HG03097 (cell line): ENCODE measurements around the gene ZBED4.

ENCODE experiments used
- ATAC-seq: cut with Tn5 transposase; IDR thresholded peaks from one replicate; pipeline ENCODE4 v1.9.1; 2021; ENCODE audit not compliant: unreplicated experiment, low FRiP score

Gene ZBED4

DNA sequence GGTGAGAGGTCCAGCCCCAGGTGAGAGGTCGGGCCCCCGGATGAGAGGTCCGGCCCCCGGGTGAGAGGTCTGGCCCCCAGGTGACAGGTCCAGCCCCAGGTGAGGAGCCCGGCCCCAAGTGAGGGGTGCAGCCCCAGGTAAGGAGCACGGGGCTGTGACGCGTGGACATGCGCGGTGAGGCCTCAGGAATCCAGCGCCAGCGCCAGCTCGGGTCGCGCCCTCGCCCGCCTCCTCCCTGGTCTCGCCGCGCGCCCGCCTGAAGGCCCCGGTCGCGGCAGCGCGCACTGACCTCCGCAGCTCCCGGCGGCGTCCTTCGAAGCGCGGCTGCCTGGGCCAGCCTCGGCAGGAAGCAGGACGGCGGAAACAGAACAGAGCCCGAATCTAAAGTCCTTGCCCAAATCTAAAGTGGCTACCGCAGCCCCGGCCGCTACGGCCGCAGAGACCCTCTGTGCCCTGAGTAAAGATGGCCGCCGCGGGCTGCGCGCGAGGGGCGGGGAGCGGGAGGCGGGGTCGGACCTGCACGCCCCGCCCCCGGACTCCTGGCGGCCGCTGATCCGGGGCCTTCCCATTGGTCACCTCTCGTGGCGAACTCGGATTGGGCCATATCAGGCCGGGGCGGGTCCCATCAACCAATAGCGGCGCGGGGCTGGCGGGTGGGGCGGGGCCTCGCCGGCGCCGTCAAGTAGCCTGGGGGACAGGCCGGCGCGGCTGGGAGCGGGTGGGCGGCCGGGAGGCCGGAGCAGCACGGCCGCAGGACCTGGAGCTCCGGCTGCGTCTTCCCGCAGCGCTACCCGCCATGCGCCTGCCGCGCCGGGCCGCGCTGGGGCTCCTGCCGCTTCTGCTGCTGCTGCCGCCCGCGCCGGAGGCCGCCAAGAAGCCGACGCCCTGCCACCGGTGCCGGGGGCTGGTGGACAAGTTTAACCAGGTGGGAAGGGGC, 64.6 kb downstream of the ZBED4 start, which contains the start of the genes ALG12 and CRELD2:
TSS of gene ALG12 (minus strand) at position 465 of the 937 bp plus-strand sequence. CDS start 4,673 bp downstream, outside the sequence.
TSS of gene CRELD2 (plus strand) at position 661 of the 937 bp plus-strand sequence. CDS start at position 797, 136 bp downstream.
- peak; percentile 82 for ATAC-seq

DNA sequence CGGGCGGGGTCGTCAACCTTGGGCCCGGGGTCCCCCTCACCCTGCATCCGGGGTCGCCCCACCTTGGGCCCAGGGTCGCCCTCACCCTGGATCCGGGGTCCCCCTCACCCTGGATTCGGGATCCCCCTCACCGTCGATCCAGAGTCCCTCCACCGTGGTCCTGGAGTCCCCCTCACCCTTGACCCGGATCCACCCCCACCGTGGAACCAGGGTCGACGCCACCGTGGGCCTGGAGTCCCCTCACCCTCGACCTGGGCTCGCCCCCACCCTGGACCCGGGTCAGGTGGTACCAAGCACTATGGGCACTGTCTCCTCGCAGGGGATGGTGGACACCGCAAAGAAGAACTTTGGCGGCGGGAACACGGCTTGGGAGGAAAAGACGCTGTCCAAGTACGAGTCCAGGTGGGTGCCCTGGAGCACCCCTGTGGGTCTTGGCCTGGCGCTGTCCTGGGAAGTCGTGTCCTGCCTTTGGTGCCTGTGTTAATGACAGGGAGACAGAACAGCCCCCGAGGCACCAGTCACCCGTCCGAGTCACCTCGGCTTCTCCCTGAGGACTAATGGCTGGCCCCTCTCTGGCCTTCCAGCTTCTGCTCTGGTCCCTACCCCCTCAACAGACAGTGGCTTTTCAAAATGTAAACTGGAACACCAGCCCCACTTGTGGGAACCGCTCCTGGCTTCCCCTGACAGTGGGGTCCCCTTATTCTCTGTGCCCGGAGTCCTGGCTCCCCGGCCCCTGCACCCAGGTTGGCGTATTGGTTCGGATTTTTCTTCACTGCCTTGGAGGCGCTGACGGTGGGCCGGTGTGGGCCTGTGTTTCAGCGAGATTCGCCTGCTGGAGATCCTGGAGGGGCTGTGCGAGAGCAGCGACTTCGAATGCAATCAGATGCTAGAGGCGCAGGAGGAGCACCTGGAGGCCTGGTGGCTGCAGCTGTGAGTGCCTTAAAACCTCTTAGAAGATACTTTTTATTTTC, 65.6 kb downstream of the ZBED4 start:
- no peak for ATAC-seq

GRCh38 chr22:49920859-49921258, 67.2 kb downstream of the ZBED4 start:
- ATAC-seq = no peak

DNA sequence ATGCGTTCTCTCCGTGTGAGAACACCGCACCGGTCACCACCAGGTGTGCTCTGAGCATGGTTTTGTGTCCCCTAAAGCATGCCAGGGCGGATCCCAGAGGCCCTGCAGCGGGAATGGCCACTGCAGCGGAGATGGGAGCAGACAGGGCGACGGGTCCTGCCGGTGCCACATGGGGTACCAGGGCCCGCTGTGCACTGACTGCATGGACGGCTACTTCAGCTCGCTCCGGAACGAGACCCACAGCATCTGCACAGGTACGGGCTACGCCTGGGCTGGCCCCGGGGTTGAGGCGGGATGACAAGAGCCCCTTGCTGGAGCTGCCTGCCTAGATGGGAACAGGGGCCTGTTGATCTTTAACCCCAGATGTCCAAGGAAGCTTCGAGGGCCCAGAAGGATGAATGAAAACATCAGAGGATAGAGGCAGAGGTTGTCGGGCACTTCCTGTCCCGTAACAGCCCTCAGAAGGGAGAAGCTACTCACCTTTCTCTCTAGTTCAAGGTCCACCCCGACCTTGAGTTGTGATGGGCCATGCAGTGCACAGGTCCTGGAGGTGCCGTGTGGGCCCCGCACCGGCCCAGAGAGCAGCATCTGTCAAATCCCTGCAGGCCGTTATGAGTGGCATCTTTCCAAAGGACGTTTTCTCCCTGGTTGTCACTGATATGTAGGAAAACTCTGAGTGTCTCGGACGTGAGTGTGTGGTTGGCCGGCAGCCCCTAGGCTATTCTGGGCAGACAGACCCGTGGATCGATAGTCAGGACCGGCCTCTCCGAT, 68.0 kb downstream of the ZBED4 start:
- no peak for ATAC-seq

- ATAC-seq = no peak
Observed at GRCh38 chr22:49922484-49922883, 68.8 kb downstream of the ZBED4 start.

- ATAC-seq = no peak
Observed at GRCh38 chr22:49922926-49923325, 69.3 kb downstream of the ZBED4 start.

DNA sequence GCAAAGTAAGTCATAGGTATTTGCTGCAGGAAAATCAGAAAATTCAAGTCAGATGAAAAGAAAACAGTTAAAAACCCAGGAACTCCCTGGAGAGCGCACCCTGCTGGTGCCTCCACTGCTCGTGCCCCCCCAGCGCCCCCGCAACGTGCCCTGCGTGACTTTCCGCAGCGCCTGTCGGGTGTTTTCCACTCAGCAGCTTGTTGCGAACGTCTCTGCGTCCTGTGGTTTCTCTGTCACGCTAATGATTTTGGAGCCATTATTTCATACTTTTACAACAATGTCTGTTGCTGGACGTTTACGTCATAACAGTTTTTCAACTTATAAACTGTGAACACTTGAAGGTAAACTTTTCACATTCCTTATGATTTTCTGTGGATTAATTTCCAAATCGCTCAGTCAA, 69.8 kb downstream of the ZBED4 start:
- no peak for ATAC-seq

DNA sequence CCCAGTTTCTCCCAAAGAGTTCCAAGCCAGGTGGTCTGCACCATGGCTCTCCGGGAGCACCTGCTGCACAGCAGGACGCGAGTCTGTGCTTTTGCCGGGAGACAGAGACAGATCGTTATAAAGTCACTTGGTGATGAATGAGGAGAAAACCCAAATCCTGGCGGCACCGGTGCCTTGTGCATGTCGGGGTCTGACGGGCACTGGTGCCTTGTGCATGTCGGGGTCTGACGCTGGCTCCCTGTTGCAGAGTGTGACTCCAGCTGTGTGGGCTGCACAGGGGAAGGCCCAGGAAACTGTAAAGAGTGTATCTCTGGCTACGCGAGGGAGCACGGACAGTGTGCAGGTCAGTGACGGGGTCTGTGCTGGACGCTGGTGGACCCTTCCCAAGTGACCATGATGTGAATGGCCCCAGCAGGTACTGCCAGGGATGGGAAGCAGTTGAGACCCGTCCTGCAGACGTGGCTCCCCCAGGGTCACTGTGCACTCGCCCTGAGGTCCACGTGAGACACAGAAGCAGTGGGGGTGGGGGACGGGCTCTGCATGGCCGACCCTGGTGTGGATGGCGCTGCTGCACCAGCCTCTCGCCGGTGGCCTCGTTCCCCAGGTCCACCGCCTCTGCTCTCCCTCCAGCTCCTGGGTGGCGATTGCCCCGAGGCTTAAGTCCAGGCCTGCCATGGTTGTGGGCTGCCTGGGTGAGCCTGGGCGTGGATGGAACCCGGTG, 70.6 kb downstream of the ZBED4 start:
- ATAC-seq = no peak

DNA sequence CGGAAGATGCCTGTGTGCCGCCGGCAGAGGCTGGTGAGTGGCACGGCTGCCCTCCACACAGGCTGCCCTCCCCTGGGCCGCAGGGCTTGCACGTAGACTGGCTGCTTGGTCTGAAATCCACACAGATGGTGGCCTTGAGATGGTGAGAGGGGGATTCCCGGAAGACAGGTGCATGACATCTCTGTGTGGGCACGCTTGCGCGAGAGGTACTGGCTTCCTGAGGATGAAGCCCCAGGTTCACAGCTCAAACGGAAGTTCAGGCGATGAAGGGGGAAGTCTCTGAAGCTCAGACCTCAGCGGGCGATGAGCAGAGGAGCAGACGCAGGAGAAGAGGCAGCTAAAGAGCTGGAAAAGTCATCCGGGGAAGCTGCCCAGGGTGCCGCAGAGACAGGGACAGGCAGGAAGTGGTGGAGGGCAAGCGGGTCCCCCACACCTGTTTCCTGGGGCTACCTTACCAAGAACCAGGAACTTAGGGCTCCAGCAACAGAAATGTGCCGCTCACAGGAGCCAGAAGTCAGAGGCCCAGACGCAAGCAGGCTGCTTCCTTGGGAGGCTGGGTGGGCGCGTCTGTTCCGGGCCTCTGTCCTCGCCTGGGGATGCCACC, 72.0 kb downstream of the ZBED4 start:
- peak; percentile 44 for ATAC-seq

DNA sequence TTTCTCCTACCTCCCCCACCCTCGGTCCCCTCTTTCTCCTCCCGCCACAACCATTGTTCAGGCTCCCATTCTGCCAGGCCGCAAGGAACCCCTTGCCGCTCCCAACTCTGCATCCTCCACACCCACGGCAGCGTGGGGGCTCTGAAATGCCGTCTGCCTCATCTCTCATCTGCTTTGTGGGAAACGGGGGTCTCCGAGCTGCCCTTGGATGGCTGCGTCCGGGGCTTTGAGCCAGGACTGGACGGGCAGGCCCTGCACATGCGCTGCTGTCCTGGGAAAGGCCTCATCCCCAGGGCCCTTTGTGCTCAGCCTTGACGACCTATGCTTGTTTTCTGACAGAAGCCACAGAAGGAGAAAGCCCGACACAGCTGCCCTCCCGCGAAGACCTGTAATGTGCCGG, 73.3 kb downstream of the ZBED4 start:
- no peak for ATAC-seq

GRCh38 chr22:49927483-49928184, 74.0 kb downstream of the ZBED4 start:
- ATAC-seq = no peak

GRCh38 chr22:49928185-49928495, 74.5 kb downstream of the ZBED4 start:
- no peak for ATAC-seq

DNA sequence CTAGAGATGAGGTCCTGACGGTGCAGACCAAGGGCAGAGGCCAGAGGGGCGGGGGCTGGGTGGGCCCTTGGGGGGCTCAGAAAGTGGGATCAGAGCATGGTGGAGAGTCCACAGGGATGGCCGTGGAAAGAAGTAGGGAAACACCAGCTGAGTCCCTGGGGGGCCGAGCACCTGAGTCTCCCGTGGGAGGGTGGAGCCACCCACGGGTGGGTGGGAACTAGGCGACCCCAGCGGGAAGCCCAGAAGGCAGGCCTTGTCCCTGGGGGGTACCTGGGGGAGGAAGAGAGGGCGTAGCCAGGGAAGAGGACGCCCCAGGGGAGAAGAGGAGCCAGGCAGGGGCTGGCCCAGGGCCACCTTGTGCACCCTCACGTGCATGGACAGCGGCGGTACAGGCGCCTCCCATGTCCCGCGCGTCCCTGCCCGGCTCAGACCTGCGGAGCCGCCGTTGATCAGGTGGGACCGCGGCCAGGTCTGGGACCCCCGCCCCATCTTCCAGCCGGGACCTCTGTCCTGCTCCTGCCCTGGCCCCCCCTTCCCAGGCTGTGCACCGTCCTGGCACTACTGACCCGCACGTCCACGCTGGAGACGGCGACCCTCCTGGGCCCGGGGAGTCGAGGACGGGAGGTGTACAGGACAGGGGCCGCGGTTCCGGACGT, 75.0 kb downstream of the ZBED4 start:
- ATAC-seq = no peak

DNA sequence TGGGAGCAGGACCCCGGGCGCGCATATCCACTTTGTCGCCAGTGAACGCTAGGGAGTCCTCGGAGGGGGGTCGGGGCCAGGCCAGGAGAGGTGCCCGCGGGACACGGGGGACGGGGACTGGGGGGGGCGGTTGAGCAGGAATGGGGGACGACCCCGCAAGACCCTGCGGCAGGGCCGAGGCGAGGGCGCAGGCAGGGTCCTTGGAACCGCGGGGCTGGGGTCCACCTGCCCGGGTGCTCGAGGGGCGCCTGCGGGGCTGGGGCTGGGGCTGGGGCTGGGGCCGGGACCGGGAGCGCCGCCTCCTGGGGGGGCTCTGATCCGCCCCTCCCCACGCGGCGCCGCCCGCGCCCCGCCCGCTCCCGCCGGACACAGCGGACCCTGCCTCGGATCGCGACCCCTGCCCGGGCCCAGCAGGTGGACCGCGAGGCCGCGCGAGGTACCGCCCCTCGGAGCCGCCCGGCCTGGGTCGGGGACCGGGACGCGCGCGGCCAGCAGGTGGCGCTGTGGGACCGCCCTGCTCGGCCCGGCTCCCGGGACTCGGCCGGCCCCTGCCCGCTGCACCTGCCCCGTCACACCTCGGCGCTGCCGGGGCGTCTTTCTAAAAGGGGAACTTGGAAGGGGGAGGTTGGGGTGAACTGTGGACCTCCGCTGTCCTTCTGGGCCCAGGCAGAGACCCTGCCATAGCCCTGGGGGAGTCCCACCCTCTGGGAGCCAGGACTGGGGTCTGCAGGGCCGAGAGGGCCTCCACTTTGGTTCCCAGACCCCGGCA, 75.8 kb downstream of the ZBED4 start:
- ATAC-seq = peak; percentile 39

- no peak for ATAC-seq
Observed at GRCh38 chr22:49929994-49930575, 76.4 kb downstream of the ZBED4 start.

DNA sequence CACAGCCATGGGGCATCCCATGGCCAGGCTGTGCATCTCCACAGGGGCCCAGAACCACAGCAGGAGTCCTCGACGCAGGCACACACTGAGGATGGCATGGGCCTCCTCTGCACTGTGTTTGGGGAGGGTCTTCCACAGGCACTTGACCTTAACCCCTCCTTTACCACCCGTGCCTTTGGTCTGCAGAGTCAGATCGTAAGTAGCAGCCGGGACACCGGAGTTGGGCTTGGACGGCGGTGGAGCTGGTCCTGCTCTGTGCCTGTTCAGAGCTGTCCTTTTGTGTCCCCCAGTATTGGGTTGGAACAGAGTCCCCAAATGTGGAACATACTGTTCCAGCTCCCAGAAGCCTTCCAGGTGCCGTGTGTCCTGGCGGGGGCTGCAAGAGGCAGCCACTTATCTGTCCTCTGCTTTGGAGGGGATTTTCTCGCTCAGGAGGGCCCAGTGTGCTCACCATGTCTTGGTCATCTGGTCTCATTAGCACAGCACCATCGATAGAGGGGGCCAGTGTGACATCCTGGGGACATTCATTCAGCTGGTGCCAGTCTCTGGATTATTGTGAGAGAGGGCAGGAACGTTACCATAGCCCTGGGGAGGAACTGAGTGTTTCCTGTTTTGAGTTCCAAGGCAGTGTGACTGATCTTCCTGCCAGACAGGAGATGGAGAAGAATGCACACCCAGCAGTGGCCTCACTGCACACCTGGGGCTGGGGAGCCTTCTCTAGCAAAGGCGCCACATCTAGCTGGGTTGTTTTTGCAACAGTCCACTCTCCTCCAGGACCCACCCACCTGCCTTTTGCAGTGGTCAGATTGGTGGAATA, 77.2 kb downstream of the ZBED4 start:
- peak; percentile 30 for ATAC-seq
